ENCODE data around the gene GAS1.
A peak's percentile ranks its signal among the peaks of the same experiment; 100 is the strongest.

Gene GAS1

DNA sequence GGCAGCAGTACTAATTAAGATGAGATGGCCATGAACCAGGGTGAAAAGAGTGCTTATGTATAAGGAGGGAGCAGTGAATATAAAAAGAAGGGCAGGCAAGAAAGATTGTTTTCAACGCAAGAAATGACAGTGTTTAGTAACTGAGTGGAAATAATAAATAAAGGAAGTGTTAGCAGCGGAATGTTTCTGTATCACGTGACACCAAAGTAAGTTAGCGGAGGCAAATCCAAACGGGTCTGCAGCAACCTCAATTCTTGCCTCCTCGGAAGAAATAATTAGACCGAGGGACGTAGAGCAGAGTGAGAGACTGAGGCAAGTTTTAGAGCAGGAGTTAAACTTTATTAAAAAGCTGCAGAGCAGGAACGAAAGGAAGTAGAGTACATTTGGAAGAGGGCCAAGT is 15.4 kb upstream of the GAS1 start:
- DNase-seq, result no peak

DNA sequence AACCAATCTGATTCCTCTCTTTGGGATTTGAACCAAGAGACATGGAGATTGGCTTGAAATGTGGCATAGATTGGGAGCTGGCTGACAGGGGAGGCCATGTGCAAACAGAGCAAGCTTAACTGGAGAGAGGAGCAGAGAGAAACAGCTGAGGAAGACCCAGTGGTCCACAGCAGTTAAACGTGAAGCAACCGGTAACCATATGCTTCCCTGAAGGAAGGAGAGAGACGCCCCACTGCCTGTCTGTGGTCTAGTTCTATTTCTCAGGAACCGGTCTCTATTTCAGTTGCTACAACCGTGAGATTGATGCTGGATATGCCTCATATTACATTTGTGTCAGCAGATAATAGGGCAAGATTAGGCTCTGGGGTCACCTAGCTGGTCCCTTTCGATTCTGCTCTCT is 13.6 kb upstream of the GAS1 start:
- DNase-seq, result no peak

GRCh38 chr9:86958203-86958602 is 10.9 kb upstream of the GAS1 start:
- no peak for DNase-seq

GRCh38 chr9:86955561-86955960 is 8.3 kb upstream of the GAS1 start:
- no peak for DNase-seq

- DNase-seq, result no peak
Measured at GRCh38 chr9:86955042-86955441, 7.7 kb upstream of the GAS1 start.

- DNase-seq, result no peak
Measured at GRCh38 chr9:86953181-86953580, 5.9 kb upstream of the GAS1 start.

GRCh38 chr9:86948074-86948929 is 996 bp upstream of the GAS1 start:
- DNase-seq, result no peak

DNA sequence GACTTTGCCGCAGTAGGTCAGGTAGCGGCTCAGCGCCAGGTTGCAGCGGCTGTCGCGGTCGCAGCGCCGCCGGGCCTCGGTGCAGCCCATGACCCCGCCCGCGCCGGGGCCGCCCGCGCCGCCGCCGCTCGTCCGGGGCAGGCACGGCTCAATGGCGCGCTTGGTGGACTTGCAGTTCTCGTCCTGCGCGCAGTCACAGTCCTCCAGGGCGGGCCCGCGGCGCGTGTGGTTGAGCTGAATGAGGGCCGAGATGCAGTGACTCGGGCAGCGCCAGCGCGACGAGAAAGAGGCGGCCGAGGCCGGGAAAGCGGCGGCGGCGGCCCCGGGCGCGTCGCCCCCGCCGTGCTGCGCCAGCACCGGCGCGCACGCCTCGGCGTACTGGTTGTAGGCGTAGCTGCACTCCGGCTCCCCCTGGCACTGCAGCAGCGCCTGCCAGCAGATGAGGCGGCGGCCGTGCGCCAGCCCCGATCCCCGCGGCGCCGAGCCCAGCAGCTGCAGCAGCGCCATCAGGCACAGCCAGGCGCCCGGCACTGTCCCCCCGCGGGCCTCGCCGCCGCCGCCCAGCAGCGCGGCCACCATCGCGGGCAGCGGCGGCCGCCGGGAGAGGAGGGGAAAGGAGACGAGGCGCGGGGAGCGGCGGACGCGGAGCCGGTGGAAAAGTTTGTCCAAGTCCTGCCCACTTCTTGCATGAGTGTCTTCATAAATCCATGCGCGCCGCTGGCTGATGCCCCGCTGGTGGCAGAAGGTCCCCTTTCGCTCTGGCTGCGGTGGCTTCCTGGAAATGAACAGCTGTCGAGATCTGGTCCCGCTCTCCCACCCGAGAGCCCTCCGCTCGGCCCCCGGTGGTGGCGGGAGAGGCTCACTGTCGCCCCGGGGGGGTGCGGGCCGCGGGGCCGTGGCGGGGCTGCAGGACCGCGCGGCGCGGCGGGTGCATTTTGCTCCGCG is 833 bp downstream of the GAS1 start:
- DNase-seq, result peak; percentile 38

DNA sequence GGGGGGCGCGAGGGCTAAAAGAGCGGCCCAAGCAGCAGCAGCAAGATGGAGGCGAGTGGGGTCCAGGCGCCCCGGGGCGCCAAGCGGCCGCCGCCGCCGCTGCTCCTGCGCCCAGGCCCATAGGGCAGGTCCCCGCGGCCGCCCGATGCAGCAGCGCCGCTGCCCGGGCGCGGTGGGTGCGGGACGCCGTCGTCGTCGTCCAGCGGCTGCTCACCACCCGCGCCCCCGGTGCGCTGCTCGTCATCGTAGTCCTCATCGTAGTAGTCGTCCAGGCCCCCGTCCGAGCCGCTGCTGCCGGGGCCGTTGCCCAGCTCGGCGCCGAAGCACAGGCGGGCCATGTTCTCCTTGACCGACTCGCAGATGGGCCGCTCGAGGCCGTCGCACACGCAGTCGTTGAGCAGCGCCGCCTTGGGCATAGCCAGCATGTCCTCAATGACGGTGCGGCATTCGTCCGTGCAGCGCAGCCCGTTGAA is 1.5 kb downstream of the GAS1 start:
- DNase-seq, result no peak

GRCh38 chr9:86944796-86945727 is 2.2 kb downstream of the GAS1 start:
- no peak for DNase-seq

DNA sequence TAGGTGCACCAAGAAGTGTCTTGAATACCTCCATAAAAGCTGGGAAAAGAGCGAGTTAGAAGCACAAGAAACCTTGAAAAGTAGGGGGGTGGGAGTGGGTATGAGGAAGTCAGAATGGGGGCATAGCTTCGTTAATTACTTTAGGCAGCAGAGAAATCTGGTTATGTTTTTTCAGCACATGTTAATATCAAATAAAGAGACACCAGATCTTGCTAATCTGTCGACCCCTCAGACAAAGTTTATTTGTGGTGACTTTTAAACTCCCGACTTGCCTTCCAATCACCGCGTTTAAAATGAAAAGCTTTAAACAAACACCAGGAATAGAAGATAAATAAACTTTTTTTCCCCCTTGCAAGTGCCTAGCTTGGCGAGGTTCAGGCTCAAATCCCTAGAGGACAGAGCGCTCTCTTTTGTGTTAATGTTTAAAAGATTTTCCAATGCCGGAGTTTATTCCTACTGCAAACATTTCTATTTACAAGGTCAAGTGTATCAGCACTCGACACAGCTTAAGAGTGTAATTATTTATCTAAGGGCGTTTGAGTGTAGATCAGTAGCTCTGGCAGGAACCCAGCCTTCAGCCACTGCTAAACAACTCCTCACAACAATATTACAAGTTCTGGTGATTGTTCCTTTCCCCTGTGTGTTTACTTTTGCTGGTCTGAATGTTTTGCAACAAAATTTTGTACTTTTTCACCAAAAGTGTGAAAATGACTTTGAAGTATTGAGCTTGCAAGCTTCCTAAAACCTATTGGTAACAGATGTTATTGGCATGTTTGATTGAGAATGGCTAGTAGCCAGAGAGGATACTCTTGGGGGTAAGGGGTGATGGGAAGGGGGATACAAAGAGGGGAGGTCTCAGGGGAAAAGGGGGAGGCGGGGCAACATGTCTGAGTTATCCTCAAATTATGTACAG is 3.8 kb downstream of the GAS1 start:
- no peak for DNase-seq

GRCh38 chr9:86942281-86943200 is 4.8 kb downstream of the GAS1 start:
- DNase-seq, result no peak

- DNase-seq, result no peak
Measured at GRCh38 chr9:86941197-86941596, 6.1 kb downstream of the GAS1 start.

DNA sequence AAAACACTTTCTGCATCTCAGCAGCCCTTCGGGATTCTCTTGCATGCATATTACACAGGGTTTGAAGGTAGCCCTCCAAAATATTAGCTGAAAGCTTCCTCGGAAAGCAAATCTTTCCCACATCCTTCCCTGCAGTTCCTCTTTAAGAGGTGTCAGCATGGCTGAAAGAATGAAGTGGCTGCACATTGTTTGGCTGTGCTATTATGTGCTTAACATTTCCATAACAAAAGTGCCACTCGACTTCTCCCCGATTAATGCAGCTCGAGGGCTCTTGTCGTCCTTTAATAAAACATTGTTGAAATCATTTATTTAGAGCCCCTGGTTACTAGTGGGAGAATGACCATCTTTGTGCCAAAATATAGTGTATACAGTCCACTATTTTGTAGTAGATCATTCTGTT is 6.5 kb downstream of the GAS1 start:
- no peak for DNase-seq

GRCh38 chr9:86939891-86940290 is 7.4 kb downstream of the GAS1 start:
- no peak for DNase-seq

GRCh38 chr9:86939321-86939720 is 8.0 kb downstream of the GAS1 start:
- no peak for DNase-seq

GRCh38 chr9:86938780-86939179 is 8.5 kb downstream of the GAS1 start:
- no peak for DNase-seq

- no peak for DNase-seq
Measured at GRCh38 chr9:86926145-86926544, 21.2 kb downstream of the GAS1 start.

GRCh38 chr9:86925686-86926085 is 21.6 kb downstream of the GAS1 start:
- DNase-seq, result no peak

GRCh38 chr9:86924206-86924605 is 23.1 kb downstream of the GAS1 start:
- DNase-seq, result no peak

Measured in COR-L47 (cell line).